WTC11 (cell line): ENCODE results near the gene SHQ1.

ENCODE experiments used
- HMGA2 ChIP-seq: fragments of 250-450 bp; sonication (Bioruptor Pico); IDR thresholded peaks from 2 replicates; pipeline ENCODE4 v1.4.0; 2021; ENCODE audit warnings: mild to moderate bottlenecking, moderate library complexity
- MYBL2 ChIP-seq: sonication (generic); formaldehyde crosslinking; IDR thresholded peaks from 2 replicates; pipeline ENCODE4 v1.8.1; 2023; ENCODE audit warnings: mild to moderate bottlenecking, moderate library complexity, missing genetic modification reagents
- TF ChIP-seq, protein P1 (sequence below): sonication (generic); formaldehyde crosslinking; IDR thresholded peaks from 2 replicates; pipeline ENCODE4 v1.8.1; 2023; ENCODE audit warnings: mild to moderate bottlenecking, missing genetic modification reagents, borderline replicate concordance
- TF ChIP-seq, protein P2 (sequence below): sonication (generic); formaldehyde crosslinking; IDR thresholded peaks from 2 replicates; pipeline ENCODE4 v1.8.1; 2023; ENCODE audit warnings: mild to moderate bottlenecking, missing genetic modification reagents, moderate library complexity
- TF ChIP-seq, protein P3 (sequence below): fragments of 200-600 bp; IDR thresholded peaks from 2 replicates; pipeline ENCODE4 v1.8.0; 2022; ENCODE audit warnings: antibody characterized with exemption
- TF ChIP-seq, protein P4 (sequence below): sonication (generic); formaldehyde crosslinking; conservative IDR thresholded peaks from 2 replicates; pipeline ENCODE4 v1.8.1; 2022; ENCODE audit warnings: mild to moderate bottlenecking, missing genetic modification reagents
- TF ChIP-seq, protein P5 (sequence below): sonication (generic); formaldehyde crosslinking; IDR thresholded peaks from 2 replicates; pipeline ENCODE4 v1.8.1; 2023; ENCODE audit warnings: mild to moderate bottlenecking, missing genetic modification reagents, moderate library complexity

DNA sequence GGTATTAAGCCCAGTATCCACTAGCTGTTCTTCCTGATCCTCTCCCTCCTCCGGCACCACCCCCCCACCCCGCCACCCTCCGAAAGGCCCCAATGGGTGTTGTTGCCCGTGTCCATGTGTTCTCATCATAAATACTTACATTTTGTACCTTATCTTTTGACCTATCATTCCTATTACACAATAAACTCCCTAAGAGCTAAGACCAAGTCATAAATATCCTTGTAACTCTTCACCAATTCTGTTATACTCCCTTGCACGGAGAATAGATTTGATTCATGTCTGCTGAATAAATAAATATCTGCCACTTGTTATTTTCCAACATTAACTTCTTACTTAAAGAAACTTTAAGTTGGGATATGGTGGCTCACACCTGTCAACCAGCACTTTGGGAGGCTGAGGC is 43.9 kb downstream of the SHQ1 start:
- no peak for TF ChIP-seq MYBL2 (CRISPR knock-in tag)
- TF ChIP-seq, protein P1, sequence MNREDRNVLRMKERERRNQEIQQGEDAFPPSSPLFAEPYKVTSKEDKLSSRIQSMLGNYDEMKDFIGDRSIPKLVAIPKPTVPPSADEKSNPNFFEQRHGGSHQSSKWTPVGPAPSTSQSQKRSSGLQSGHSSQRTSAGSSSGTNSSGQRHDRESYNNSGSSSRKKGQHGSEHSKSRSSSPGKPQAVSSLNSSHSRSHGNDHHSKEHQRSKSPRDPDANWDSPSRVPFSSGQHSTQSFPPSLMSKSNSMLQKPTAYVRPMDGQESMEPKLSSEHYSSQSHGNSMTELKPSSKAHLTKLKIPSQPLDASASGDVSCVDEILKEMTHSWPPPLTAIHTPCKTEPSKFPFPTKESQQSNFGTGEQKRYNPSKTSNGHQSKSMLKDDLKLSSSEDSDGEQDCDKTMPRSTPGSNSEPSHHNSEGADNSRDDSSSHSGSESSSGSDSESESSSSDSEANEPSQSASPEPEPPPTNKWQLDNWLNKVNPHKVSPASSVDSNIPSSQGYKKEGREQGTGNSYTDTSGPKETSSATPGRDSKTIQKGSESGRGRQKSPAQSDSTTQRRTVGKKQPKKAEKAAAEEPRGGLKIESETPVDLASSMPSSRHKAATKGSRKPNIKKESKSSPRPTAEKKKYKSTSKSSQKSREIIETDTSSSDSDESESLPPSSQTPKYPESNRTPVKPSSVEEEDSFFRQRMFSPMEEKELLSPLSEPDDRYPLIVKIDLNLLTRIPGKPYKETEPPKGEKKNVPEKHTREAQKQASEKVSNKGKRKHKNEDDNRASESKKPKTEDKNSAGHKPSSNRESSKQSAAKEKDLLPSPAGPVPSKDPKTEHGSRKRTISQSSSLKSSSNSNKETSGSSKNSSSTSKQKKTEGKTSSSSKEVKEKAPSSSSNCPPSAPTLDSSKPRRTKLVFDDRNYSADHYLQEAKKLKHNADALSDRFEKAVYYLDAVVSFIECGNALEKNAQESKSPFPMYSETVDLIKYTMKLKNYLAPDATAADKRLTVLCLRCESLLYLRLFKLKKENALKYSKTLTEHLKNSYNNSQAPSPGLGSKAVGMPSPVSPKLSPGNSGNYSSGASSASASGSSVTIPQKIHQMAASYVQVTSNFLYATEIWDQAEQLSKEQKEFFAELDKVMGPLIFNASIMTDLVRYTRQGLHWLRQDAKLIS (CRISPR knock-in tag) = no peak
- no peak for TF ChIP-seq HMGA2 (CRISPR knock-in tag)
- TF ChIP-seq, protein P2, sequence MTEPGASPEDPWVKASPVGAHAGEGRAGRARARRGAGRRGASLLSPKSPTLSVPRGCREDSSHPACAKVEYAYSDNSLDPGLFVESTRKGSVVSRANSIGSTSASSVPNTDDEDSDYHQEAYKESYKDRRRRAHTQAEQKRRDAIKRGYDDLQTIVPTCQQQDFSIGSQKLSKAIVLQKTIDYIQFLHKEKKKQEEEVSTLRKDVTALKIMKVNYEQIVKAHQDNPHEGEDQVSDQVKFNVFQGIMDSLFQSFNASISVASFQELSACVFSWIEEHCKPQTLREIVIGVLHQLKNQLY (CRISPR knock-in tag) = no peak
- TF ChIP-seq, protein P3, sequence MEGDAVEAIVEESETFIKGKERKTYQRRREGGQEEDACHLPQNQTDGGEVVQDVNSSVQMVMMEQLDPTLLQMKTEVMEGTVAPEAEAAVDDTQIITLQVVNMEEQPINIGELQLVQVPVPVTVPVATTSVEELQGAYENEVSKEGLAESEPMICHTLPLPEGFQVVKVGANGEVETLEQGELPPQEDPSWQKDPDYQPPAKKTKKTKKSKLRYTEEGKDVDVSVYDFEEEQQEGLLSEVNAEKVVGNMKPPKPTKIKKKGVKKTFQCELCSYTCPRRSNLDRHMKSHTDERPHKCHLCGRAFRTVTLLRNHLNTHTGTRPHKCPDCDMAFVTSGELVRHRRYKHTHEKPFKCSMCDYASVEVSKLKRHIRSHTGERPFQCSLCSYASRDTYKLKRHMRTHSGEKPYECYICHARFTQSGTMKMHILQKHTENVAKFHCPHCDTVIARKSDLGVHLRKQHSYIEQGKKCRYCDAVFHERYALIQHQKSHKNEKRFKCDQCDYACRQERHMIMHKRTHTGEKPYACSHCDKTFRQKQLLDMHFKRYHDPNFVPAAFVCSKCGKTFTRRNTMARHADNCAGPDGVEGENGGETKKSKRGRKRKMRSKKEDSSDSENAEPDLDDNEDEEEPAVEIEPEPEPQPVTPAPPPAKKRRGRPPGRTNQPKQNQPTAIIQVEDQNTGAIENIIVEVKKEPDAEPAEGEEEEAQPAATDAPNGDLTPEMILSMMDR = no peak
- TF ChIP-seq, protein P4, sequence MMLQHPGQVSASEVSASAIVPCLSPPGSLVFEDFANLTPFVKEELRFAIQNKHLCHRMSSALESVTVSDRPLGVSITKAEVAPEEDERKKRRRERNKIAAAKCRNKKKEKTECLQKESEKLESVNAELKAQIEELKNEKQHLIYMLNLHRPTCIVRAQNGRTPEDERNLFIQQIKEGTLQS = no peak
- TF ChIP-seq, protein P5, sequence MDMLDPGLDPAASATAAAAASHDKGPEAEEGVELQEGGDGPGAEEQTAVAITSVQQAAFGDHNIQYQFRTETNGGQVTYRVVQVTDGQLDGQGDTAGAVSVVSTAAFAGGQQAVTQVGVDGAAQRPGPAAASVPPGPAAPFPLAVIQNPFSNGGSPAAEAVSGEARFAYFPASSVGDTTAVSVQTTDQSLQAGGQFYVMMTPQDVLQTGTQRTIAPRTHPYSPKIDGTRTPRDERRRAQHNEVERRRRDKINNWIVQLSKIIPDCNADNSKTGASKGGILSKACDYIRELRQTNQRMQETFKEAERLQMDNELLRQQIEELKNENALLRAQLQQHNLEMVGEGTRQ (CRISPR knock-in tag) = no peak
